Tibial nerve (tissue), 3 donors: ENCODE measurements around the gene MPZL2.

Experiments used
- POLR2A ChIP-seq, 2 donors: fragments of 450-650 bp; IDR thresholded peaks; one replicate each; pipeline ENCODE4 v1.6.1; 2017; ENCODE audit warnings: antibody characterized with exemption in 2 of 2, mild to moderate bottlenecking in 2 of 2, moderate library complexity in 2 of 2
- TF ChIP-seq, protein P1 (sequence below), 5 experiments: fragments of 200-600 bp in 3 of 5; fragments of 450-650 bp in 2 of 5; sonication (generic) in 3 of 5; IDR thresholded peaks; one replicate each; pipeline ENCODE4 v1.5.1; 2016 to 2019; ENCODE audit warnings: antibody characterized with exemption in 5 of 5, mild to moderate bottlenecking in 3 of 5, moderate library complexity in 2 of 5

DNA sequence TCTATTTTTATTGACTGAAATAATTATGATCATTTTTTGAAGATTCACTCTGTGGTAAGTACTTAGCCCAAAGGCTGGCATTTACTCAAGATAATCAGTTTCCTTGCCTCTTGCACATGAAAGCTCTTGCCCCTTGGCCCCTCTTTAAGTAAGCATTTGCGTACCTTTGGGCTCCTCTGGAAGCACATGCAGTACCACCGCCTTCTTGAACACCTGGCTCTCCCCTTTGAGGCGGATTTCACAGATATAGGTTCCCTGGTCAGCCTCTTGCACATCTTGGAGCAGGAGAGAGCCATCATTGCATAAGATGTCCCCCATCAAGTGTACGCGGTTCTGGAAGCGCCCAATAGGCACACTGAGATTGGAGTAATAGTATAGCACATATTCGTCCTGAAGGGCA is 53.8 kb downstream of the MPZL2 start:
- TF ChIP-seq, protein P1, sequence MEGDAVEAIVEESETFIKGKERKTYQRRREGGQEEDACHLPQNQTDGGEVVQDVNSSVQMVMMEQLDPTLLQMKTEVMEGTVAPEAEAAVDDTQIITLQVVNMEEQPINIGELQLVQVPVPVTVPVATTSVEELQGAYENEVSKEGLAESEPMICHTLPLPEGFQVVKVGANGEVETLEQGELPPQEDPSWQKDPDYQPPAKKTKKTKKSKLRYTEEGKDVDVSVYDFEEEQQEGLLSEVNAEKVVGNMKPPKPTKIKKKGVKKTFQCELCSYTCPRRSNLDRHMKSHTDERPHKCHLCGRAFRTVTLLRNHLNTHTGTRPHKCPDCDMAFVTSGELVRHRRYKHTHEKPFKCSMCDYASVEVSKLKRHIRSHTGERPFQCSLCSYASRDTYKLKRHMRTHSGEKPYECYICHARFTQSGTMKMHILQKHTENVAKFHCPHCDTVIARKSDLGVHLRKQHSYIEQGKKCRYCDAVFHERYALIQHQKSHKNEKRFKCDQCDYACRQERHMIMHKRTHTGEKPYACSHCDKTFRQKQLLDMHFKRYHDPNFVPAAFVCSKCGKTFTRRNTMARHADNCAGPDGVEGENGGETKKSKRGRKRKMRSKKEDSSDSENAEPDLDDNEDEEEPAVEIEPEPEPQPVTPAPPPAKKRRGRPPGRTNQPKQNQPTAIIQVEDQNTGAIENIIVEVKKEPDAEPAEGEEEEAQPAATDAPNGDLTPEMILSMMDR (IDR thresholded peaks at IDR 0.05) = no peak
- no peak for TF ChIP-seq POLR2A (IDR thresholded peaks at IDR 0.05)
